Measurements from ENCODE around the gene ZNF333.

The ZNF333 gene

DNA sequence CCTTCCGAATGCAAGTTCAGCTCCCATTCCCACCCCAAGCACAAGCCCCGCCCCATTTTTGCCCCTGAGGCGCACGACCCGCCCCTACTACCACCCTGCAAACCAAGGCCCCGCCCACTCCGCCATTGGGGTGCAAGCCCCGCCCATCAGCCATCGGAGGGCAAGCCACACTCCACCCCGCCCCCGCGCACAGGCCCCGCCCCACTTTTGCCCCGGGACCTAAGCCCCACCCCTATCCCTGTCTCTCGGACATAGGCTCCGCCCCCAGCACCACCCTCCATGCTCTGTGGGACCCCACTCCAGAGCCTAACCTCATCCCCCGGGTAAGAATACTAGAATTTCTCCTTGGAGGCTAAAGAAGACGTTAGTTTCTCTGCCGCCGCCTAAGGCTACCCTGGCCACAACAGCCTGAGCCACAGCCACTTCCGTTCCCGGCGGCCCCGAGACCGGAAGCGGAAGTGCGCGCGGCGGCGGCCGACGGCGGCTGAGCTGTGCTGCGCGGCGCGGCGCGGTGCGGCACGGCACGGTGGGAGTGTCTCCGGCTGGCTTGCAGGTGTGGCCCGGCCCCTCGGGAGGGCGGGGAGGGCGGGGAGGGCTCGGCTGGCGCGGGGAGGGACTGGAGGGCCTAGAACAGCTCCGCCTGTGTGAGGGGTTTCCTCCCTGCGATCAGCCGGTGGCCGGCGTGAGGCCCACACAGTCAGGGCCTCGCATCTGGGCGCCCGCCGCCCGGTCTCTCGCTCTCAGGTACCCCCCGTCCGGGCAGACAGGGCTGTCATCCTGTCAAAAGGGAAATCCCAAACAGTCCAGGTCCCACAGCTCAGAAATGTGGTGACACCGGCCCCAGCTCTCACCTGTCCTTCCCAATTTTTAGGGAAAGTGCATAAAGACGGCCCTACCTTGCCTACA, at the start of gene ZNF333:
ZNF333 (plus strand) TSS at position 451 of the 906 bp plus-strand sequence. CDS start 3,444 bp downstream, outside the sequence.
- FAIRE-seq: no peak

DNA sequence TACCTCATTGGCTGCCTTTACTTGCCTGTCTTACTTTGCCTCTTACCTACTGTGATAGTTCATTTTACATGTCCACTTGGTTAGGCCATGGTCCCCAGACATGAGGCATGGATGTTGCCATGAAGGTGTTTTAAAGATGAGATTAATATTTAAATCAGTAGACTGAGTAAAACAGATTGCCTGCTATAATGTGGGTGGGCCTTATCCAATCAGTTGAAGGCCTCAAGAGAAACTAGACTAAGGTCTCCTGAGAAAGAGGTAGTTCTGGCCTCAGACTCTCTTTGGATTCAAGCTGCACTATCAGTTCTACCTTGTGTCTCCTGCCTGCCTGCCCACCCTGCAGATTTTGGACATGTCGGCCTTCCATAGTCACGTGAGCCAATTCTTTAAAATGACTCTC, 41.3 kb upstream of the ZNF333 start:
- no peak for FAIRE-seq

DNA sequence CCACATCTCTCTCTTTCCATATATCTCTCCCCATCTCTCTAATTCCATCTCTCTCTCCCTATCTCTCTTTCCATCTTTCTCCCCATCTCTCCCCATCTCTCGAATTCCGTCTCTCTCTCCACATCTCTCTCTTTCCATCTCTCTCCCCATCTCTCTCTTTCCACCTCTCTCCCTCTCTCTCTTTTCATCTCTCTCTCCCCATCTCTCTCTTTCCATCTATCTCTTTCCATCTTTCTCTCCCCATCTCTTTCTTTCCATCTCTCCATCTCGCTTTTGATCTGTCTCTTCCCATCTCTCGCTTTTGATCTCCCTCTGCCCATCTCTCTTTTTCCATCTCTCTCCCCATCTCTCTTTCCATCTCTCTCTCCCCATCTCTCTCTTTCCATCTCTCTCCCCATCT, 40.8 kb upstream of the ZNF333 start:
- no peak for FAIRE-seq

GRCh38 chr19:14650161-14650560, 39.7 kb upstream of the ZNF333 start:
- FAIRE-seq: no peak

GRCh38 chr19:14654786-14655560, 34.9 kb upstream of the ZNF333 start:
- FAIRE-seq: no peak

DNA sequence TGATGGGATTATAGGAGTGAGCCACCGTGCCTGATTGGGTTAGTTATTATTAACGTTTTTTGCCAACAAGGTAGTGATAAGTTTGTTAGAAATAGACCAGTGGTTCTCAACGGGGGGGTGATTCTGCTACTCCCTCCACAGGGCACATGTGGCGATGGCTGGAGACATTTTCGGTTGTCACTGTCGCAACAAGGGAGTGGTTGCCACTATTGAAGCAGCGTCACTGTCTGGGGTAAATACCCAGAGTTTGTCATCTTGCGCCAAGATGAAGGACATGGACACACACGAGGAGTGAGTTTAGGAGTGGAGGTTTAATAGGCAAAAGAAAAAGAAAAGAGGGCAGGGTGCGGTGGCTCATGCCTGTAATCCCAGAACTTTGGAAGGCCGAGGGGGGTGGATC, 34.1 kb upstream of the ZNF333 start:
- FAIRE-seq: no peak

DNA sequence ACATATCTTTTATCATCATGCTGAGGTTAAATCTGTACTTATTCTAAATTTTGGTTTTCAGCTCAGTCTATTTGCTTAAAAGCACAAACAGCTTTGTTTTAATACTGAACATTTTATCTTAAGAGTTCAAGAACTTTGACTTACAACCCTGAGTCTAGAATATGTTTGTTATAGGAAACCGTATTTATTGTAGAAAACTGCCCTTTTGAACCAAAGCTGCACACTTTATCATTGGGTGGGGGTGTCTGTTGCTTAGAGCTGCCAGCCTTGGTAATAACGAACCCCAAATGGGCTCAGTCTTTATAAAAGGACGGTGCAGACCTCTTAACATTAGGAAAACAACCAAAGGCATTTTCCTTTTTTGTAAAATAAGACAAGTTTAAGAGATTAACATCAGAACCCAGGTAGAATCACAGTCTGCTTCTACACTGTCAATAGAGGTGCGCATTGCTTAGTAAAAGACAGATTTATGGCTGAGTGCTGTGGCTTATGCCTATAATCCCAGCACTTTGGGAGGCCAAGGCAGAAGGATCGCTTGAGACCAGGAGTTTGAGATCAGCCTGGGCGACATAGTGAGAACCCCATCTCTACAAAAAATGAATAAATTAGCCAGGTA, 29.9 kb upstream of the ZNF333 start:
- no peak for FAIRE-seq

- no peak for FAIRE-seq
Observed at GRCh38 chr19:14661372-14661924, 28.4 kb upstream of the ZNF333 start.

DNA sequence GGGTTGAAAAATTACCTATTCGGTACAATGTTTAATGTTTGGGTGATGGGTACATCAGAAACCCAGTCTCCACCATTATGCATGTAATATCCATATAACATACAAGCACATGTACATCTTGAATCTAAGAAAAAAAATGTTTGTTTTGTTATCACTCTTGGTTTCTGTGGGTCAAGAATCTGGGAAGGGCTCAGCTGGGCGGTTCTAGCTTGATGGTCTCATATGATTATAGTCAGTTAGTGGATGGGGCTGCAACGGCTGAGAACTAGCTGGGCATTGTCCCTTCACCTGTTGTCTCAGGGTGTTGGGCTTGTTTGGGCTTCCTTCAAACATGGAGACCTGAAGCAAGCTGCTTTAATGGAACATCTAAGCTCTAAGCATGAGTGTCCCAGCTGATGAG, 19.9 kb upstream of the ZNF333 start:
- FAIRE-seq: no peak

DNA sequence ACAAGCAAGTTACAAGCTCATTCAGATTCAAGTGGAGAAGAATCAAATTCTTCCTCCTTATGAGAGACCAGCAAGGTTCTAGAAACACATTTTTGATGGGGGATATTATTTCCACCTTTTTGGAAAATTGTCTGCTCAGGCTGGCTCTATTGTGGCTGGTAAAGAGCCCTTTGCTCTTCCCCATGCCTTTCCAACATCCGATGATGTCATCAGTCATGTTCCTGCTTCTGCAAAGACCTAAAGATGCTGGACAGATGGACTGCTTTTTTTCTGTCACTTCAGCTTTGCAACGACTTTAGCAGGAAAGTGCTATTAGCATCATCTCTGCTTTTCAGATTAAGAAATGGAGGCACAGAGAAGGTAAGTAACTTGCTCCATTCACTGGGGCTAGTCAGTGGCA, 19.4 kb upstream of the ZNF333 start:
- FAIRE-seq: no peak

GRCh38 chr19:14672188-14672872, 17.5 kb upstream of the ZNF333 start:
- no peak for FAIRE-seq

DNA sequence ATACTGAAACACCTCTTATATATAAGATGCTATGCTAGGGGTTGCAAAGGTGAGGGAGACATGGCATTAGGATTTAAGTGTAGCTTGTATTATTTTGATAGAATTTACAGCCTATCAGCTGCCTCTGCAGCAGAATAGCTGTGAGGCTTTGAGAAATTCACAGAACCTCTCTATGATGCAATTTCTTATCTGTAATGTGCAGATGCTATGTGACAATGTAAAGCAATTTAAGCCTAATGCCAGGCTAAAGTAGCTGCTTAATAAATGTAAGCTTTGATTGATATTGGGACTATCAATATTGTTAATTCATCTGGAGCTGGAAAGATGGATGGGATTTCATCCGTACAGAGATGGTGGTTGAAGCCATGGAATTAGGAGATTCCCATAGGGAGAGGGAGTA, 16.8 kb upstream of the ZNF333 start:
- FAIRE-seq: no peak

GRCh38 chr19:14674764-14675163, 15.1 kb upstream of the ZNF333 start, which contains the start of gene ADGRE3:
Gene ADGRE3 (minus strand): TSS chr19:14674844. CDS start chr19:14674770, 74 bp downstream.
- no peak for FAIRE-seq

GRCh38 chr19:14676762-14677161, 13.1 kb upstream of the ZNF333 start:
- FAIRE-seq: no peak

DNA sequence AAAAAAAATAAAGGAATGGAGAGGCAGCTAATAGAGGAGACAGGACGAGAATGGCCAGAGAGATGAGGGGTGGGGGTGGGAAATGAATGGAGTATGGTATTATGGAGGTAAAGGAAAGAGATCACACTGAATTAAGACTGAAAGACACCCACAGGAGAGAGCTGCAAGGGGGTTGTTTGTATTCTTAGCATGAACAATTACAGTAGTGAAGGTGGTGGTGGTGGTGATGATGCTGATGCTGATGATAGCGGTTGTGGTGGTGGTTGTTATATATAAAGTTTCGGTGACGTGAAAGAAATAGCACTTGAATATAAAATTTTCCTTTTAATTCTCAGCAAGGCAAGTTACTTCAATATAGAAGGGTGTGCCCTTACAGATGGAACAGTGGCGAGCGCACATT, 12.4 kb upstream of the ZNF333 start:
- FAIRE-seq: no peak

DNA sequence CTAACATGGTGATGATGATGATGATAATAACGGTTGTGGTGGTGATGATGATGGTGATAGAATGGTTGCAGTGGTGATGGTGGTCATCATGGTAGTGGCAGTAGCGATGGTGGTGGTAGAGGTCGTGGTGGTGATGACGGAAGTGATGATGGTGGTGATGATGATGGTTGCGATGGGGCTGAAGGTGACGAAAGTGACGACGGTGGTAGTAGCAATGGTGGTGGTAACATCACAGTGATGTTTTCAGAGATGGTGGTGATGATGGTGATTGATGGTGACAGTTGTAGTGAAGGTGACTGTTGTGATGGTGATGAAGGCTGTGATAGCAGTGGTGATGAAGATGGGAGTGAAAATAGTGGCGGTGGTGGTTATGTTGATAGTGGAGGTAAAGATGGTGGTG, 11.6 kb upstream of the ZNF333 start:
- no peak for FAIRE-seq

GRCh38 chr19:14682084-14682483, 7.8 kb upstream of the ZNF333 start:
- FAIRE-seq: no peak

DNA sequence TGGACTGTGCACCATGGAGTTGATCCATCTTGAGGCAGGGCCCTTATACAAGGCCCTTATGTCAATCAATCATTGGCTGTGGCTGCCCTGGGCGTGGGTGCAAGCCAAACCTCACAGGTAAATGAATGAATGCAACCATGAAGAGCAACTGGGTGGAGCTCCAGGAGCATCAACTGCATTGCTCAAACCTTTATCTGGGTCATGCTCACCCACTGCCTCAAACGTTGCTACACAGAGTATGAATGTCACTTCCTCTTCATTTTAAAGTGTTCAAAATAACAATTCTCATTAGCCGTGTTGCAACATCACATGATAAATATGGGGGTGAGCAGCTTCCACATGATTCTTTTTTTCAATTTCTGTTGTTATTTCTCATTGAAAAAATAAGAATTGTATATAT, 6.4 kb upstream of the ZNF333 start:
- no peak for FAIRE-seq

GRCh38 chr19:14686411-14686810, 3.4 kb upstream of the ZNF333 start:
- FAIRE-seq: no peak

DNA sequence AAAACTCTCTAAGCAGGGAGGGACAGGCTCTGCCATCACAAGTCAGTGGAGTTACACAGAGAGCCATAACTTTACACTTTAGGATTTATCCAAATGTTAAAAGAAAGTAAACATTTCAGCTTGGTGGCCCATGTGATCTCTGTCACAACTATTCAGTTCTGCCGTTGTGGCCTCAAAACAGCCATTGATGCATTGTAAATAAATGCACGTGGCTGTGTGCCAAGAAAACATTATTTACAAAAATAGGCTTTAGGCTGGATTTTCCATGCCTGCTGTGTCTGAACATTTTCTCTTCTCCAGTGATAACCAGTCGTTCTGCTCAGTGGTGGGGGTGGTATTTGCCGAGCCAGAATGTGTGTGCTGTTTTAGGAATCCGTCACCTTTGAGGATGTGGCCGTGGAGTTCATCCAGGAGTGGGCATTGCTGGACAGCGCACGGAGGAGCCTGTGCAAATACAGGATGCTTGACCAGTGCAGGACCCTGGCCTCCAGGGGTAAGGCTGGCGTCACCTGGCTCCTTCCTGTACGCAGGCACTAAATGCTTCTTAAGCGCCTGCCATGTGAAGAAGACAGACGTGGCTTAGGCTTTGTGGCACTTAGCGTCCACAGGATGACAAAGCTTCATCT, 4.9 kb downstream of the ZNF333 start:
- no peak for FAIRE-seq

DNA sequence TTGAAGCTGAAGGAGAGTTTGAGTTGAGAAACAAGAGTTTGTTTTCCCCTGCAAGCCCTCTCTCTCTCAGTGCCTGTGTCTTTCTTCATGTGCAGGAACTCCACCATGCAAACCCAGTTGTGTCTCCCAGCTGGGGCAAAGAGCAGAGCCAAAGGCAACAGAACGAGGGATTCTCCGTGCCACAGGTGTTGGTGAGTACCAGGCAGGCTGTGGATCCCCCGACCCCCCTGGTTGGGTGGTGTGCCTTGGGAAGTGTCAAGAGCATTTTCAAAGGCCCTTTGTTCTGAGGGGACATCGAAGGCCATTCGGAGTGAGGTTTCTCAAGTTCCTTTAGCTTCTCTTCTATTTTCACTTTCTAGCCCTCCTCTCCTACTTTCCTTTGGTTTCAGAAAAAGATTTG, 5.6 kb downstream of the ZNF333 start:
- FAIRE-seq: no peak

DNA sequence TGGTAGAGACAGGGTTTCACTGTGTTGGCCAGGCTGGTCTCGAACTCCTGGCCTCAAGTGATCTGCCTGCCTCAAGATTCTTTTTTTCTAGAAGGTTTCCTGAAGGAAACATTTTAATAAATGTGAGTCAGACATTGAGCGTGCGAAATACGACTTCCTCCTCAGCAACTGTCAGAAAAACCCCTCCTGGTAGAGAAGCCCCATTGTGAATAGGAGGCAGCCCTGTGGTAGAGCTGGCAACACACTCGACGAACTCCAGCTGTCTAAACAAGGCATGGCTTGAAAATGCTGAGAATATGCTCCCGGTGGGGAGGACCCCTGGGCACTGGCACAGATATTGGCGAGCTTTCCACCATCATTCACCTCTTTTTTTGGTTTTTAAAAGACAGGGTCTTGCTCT, 9.8 kb downstream of the ZNF333 start:
- no peak for FAIRE-seq
